Renal cortical epithelial cell (primary cell): ENCODE data around the gene ANKFN1. TPM values are rescaled to one million over a fixed set of nuclear protein-coding genes. Genes with fewer than 3 reads are reported as not detected.

Experiments
- DNase-seq: peaks from one replicate; pipeline ENCODE4 v3.0.0-alpha.2; 2011; ENCODE audit warnings: low read depth
- total RNA-seq: library from RNA; depleted of rRNA; stranded (reverse); fragments of >200 nt; gene quantifications from 2 replicates; pipeline ENCODE4 v1.2.3, GENCODE V29; 2014

ANKFN1 gene
- total RNA-seq, 1 donor from 2014 or later = not detected

DNA sequence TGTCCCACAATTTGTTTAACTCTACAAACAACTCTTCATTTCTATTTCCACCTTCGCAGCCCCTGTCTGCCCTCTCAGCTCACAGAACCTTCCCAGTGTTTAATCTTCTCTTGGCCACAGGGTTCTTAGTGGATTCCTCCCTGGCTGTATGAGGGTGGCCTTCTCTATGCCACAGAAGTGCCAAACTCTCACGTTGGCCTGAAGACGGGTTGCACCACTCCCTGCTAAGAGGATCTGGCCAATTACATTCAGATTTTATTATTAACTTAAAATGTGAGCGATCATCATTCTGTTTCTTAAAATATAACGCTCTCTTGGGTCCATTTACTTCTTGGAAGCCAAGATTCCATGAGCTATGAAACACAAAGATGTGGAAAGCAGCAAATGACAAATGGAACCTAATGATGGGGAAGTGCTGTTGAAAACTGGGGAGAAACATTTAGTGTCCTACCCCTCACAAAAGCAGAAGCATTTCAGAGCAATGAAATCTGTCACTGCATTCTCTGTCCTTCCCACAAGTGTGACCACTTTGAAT, 348.9 kb downstream of the ANKFN1 start:
- DNase-seq = no peak

DNA sequence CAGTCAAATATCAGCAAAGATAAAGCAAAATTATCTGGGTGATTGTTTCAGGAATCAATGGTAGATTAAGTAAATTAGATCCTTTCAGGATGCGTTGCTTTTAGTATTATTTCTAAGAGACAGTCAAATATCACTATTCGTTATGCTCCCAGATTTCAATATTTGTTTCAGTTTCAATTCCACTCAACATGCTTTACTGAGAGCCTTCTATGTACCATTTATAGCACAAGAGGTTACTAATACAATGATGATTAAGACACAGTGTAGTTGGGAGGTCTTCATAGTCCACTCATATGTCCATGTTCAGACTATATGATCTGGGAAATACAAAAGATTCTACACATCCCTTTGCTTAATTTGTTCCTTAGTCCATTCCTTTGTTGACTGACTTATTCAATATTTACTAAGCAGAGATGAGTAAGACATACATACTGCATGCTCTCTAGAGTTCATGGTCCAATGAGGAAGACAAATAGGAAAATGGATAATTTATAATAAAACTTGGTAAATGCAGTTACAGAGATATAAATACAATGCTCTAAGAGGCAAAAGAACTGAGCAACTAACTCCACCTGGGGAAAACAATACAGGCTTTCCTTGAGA, 352.0 kb downstream of the ANKFN1 start:
- no peak for DNase-seq

DNA sequence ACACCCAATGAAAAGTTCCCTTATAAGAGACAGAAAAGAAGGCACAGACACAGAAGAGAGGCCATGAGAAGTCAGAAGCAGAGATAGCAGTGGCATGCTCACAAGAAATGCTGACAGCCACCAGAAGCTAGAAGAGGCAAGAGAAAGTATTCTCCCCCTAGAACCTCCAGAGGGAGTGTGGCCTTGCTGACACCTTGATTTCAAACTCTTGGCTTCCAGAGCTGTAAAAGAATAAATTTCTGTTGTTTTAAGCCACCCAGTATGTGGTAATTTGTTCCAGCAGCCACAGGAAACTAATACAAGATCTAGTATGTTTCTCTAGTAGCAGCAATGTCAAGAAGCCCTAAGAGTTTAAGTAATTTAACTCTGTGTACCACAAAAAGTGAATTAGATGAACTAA, 353.1 kb downstream of the ANKFN1 start:
- no peak for DNase-seq

DNA sequence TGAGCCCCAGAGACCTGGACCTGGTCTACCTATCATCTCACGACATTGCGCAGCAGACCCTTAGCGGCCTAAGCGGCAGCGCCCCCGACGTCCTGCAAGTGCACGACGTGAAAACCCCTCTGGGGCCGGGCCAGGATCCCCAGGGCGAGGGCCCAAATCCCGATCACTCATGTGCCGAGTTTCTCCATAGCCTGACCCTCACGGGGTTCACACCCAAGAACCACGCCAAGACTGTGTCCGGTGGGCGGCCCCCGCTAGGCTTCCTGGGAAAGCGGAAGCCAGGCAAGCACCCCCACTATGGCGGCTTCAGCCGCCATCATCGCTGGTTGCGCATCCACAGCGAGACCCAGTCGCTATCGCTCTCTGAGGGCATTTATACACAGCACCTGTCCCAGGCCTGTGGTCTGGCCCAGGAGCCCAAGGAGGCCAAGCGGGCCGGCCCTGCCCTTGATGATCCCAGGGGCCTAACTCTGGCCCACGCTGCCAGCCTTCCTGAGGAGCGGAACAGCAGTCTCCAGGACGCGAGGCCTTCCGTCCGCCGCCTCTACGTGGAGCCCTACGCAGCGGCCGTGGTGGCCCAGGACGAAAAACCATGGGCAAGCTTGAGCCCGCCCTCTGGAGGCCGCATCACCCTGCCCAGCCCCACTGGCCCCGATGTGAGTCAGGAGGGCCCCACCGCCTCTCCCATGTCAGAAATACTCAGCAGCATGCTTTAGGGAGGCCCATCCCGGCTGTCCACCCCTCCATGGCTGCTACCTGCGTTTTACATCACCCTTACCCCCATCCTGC, 357.5 kb downstream of the ANKFN1 start:
- DNase-seq = no peak

DNA sequence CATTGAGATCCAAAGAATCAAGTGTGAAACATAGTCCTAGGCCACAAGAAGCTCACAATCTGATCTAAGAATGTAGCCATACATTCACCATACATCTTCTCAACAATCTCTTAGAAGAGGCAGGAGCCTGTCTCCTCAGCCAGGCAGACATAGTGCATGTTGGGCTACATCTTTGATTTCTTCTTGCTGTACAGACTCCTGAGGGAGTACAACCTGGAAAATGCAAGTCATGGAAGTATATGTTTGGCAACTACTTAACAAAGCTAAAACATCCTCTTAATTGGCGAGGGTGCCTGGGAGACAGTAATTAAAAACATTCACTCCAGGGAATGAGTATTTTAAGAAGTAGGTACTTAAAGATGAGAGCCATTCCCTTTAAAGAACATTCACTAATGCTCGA, 361.0 kb downstream of the ANKFN1 start:
- DNase-seq = no peak

DNA sequence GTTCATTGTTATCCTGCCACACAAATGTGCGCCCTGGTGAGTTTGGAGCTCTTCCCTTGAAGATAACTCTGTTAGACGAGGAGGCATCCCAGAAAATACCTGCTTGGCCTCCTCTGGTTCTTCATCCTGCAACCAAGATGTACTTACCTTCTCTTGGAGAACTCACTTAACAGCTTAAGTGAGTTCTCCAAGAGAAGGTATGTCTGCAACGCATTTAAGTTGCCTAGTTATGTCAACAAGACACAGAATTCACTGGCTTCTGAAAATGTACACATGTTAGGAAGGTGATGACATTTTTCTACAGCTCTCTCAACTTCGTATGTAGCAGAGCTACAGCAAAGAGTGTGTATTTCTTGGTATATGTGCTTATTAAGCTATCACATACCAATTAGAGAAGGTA, 361.6 kb downstream of the ANKFN1 start:
- DNase-seq = no peak

DNA sequence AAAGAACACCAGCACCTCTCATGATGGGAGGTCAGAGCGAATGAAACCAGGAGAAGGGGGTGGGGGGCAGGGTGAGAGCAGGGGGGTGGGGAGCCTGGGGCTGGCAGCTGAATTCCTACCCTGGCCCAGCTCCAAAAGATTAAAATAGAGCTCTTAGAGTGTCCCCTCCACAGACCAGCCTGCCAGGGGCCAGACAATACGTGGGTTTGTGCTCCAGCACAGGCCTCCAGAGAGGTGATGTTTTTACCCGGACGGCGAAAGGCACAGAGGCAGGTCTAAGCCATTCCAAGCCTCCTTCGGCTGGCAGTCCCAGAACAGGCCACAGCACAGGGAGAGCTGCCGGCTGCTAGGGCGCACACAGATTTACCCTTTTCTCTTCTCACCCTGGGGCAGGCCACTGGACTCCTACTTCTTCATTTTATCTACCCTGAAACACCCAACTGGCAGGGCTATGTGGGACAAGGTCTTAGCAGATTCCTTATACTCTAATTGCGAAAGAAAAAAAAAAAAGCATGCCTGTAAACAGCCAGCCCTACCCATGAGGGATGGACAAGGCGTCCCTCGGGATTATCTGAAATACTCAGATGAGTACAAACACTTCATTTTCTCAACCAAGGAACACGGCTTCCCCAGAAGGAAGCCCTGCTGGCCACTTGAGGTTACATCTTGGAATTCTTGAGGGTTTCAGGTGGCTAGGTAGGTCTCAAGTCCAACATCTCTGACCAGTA, 368.3 kb downstream of the ANKFN1 start:
- no peak for DNase-seq

DNA sequence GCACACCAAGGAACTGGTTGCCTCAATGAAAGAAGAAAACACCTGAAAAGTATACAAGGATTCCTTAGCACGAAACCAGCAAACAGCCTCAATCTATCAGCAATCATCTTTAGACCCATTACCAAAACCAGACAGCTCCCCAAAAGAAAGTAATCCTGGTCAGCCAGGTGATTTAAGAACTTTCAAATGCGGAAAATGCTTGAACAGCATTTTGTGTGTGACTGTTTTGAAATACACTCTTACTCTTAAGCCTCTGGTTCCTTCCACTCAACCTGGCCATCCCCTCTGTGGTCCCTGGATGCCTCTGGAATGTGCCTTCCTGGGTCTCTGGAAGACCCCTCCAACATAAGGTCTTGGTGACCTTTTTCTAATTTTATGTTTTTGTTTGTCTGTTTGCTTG, 369.8 kb downstream of the ANKFN1 start:
- no peak for DNase-seq

DNA sequence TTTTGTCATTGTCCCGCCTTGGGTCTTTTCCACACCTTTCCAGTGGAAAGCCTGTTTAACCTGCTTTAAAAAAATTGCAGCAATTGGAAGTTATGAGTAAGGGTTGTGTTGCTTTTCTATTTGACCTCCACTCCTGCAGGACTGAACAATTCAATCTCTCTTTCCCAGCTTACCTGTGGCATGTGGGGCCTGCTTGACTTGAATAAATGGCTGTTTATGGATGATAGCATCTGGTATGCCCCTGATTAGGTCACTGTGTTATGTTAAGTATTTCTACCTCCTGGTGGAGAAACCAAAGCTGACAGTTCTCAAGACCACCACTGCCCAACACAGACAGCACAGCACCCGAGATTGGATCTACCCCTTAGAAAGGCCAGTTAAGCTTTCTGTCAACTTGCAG, 375.4 kb downstream of the ANKFN1 start:
- no peak for DNase-seq

DNA sequence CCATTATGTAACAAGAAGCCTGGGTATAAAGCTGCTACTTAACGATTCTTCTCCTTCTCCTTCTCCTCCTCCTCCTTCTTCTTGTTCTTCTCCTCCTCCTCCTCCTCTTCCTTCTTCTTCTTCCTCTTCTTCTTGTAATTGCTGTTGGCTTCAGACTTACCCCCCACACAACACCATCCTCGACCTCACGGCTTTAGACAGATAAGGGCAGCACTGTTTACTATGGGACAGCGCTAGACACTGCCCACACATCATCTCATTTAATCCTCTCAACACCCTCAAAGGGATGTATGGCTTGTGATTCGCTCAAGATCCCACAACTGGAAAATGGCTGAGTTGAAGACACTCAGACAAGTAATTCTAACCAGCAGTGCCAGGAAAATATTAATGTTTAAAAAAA, 379.7 kb downstream of the ANKFN1 start:
- DNase-seq = no peak

DNA sequence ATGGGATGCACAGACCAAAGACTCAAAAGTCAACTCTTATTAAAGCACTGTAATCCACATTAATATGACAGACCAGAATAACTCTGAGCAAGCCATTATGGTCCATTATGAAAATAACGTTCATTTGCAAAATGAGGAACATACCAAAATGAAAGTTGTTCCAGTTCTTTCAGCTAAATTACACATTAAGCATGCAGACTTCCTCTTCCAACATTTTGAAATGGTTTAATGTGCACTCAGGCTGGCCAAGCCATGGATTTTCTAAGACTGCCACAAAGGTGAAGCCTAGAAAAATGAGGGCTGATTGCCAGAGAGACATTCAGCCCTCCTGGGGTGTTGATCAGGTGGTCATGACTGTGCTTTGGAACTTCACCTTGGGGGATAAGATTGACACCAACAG, 383.5 kb downstream of the ANKFN1 start:
- DNase-seq = no peak

DNA sequence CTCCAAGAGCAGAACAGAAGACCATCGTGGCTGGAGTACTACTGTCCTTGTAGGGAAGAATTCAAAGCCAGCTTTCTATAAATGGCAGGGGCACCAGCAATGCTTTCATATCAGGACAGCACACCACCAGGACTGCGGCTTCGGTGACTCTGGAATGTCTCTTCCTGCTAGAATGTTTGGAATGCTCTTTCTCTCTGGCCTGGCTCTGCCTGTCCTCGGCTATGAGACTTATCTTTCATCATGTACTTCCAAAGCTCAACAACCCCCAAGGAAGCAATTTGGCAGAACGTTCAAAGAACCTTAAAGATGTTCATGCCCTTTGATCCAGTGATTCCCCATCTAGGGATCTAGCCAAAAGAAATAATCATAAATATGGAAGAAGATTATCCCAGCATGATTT, 387.6 kb downstream of the ANKFN1 start:
- DNase-seq = no peak

DNA sequence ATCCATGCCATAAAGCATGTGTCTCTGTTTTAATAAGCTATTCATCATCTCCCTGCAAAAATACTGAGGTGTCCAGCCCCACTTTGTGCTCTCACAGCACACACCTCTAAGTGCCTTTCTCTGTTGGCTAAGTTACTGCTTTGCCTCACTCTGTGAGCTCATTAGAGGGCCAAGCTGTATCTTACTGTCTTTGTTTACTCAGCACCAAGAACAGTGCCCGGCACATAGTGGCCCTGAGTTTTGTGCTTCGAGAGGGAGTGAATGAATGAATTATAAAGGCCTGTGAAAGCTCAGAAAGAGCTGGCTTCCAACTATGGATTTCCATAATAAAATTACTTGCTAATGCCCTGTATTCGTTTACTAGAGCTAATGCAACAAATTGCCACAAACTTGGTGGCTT, 390.0 kb downstream of the ANKFN1 start:
- DNase-seq = no peak

DNA sequence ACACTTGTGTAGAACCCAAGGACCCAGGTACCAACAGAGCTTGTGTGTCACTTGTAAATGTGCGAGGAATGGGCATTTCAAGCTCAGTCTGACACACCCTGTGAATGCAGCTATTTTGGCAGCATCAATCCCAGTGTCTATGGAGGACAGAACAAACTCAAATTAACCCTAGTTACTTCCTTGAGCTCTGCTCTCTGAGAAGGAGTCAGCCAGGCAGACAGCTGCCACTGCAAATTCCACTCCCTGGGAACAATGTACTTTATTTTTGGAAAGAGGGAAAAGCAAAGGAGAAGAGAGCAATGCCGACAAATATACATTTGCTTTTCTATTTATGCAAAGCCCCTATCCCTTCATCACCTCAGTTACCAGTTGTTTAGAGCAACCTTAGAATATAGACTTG, 391.8 kb downstream of the ANKFN1 start:
- DNase-seq = no peak

DNA sequence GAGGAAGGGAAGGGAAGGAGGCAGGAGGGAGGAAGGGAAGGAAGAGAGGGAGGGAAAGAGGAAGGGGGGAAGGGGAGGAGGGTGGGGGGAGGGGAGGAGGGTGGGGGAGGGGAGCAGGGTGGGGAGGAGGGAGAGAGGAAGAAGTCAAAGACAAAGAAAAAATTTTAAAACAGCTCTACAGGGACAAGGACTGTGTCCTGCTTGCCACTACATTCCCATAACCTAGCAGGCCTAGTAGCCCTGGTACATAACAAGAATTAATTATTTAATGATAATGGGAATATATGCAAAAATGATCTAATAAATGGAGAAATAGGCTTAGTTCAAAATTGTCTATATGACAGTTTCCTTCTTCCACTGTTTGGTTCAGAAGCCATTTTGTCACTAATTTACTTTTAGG, 392.7 kb downstream of the ANKFN1 start:
- DNase-seq = no peak

DNA sequence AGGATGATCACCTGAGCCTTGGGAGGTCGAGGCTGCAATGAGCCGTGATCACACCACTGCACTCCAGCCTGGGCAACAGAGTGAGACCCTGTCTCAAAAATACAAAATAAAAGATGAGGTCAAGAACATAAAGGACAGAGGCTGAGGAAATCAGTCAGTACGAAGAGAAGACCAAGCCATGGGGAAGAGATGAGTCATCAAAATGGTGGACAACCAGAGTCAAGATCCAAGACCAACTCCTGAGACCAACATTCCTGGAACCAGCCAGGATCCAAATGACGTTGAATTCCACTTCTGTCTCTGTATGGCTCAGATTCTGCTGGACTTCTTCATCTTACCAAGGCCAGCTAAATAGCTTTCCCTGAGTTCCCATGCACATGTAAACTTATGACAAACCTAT, 395.4 kb downstream of the ANKFN1 start:
- no peak for DNase-seq

DNA sequence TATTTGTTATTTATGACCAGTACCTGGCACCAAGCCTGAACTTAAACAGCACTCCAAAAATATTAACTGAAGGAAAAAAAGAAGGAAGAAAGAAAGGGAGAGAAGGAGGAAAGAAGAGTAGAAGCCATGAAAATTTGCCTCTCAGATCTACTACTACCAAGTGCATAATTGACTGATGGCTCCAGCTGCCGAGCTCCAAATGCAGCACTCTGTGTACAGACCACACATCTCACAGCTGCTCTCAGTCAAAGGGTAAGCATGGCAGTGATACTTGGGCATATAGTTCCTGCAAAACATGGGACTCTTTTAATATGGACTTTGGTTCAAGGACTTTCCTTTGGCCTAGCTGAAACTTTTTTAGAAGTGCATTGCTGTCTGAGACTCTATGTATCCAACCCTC, 396.2 kb downstream of the ANKFN1 start:
- no peak for DNase-seq

DNA sequence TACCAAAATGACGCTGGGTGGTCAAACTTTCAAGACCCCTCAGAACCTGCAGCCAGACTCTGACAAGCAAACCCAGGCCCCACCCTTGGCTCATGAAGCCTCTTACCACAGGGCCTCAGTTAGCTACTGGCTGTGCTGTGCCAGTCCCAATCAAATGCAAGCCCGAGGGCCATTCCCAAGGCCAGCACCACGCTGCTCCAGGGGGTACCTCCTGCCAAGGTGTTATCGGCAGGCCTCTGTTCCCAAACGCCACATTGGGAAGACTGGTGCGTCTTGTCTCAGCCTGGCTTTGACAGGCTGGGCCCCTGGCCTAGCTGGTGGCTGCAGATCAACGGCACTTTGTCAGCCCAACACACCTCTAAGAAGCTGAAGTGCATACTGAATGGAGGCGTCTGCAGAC, 404.4 kb downstream of the ANKFN1 start:
- DNase-seq = no peak

DNA sequence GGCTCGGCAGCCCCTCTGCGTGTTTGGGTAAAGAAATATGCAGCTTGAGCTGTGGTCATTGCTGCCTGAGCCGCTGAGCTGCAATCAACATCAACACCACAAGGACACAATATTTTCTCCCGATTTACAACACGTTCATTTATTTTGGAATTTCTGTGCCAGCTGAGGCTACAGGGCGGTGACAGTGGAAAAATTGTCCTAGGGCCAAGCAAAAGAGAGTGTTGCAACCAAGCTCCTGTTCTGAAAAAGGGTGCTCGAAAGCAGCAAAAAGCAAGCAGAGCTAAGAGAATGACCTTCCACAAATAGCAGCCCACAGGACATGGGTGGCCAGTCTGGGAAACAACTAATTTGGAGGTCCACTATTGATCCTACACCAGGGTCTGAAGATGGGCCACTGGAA, 404.8 kb downstream of the ANKFN1 start:
- no peak for DNase-seq
